SH-SY5Y (cell line): ENCODE data around the gene LSAMP.

Experiments
- GATA2 ChIP-seq: IDR thresholded peaks from 2 replicates; pipeline ENCODE4 v1.6.1; 2011; ENCODE audit warnings: mild to moderate bottlenecking, low read depth, low read length
- GATA3 ChIP-seq: IDR thresholded peaks from 2 replicates; pipeline ENCODE4 v1.6.1; 2011; ENCODE audit warnings: low read depth, mild to moderate bottlenecking, low read length, moderate library complexity

Gene LSAMP

GRCh38 chr3:115913069-115913686 is 532.1 kb downstream of the LSAMP start:
- TF ChIP-seq GATA3 (peak; percentile 43; the same call in 1 of the 2 replicates), GATA2 (0 out of 2 replicates have a peak, but pooled peaks have one; percentile 9)

GRCh38 chr3:115912372-115912771 is 532.9 kb downstream of the LSAMP start:
- no peak for TF ChIP-seq GATA3
- no peak for TF ChIP-seq GATA2

GRCh38 chr3:115905871-115906270 is 539.4 kb downstream of the LSAMP start:
- no peak for TF ChIP-seq GATA3
- TF ChIP-seq GATA2 = no peak

- TF ChIP-seq GATA3 = no peak
- no peak for TF ChIP-seq GATA2
These were observed 541.4 kb downstream of the LSAMP start for GRCh38 chr3:115903843-115904242.

GRCh38 chr3:115901008-115901407 is 544.3 kb downstream of the LSAMP start:
- TF ChIP-seq GATA2 (no peak), GATA3 (no peak)

- TF ChIP-seq GATA2 (no peak), GATA3 (no peak)
These were observed 545.8 kb downstream of the LSAMP start for GRCh38 chr3:115899535-115899934.

- TF ChIP-seq GATA3 (no peak), GATA2 (no peak)
These were observed 546.5 kb downstream of the LSAMP start for GRCh38 chr3:115898656-115899410.

- no peak for TF ChIP-seq GATA2
- no peak for TF ChIP-seq GATA3
These were observed 554.2 kb downstream of the LSAMP start for GRCh38 chr3:115891006-115891636.

GRCh38 chr3:115890579-115890978 is 554.7 kb downstream of the LSAMP start:
- TF ChIP-seq GATA2 (no peak), GATA3 (no peak)

GRCh38 chr3:115885621-115886020 is 559.7 kb downstream of the LSAMP start:
- no peak for TF ChIP-seq GATA2
- no peak for TF ChIP-seq GATA3

- no peak; the same call in 1 of the 2 replicates for TF ChIP-seq GATA3
- no peak for TF ChIP-seq GATA2
These were observed 567.7 kb downstream of the LSAMP start for GRCh38 chr3:115877615-115877899.

GRCh38 chr3:115876876-115877614 is 568.2 kb downstream of the LSAMP start:
- TF ChIP-seq GATA2 (peak; percentile 66; the same call in 1 of the 2 replicates), GATA3 (peak; percentile 87)

GRCh38 chr3:115875460-115875859 is 569.8 kb downstream of the LSAMP start:
- TF ChIP-seq GATA2 (no peak), GATA3 (no peak)

GRCh38 chr3:115871735-115872134 is 573.6 kb downstream of the LSAMP start:
- TF ChIP-seq GATA3 (no peak), GATA2 (no peak)
